ENCODE measurements around the gene TP73.

The TP73 gene

DNA sequence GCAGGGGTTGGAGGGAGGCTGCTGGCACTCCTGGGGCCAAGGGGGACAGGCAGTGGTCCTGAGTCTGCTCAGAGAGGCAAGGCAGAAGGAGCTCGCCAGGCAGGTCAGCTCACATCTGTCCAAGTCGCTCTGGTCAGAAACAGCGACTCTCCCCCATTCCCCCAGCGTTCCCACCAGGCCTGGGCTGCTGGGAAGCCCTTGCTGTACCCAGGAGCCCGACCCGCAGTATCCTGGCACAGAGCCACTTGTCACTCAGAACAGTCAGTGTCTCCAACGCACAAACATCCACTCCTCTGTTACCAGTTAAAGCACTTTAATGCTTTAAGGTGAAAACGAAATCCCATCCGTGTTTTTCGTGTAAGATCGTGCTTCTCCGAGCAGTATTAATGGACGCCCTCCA, 83.4 kb downstream of the TP73 start:
- no peak for TF ChIP-seq GATA3 (IDR thresholded peaks at IDR 0.05; ENCODE audit: low read depth, low read length)
- no peak for TF ChIP-seq GATA2 (IDR thresholded peaks at IDR 0.05; ENCODE audit: low read depth, low read length)

DNA sequence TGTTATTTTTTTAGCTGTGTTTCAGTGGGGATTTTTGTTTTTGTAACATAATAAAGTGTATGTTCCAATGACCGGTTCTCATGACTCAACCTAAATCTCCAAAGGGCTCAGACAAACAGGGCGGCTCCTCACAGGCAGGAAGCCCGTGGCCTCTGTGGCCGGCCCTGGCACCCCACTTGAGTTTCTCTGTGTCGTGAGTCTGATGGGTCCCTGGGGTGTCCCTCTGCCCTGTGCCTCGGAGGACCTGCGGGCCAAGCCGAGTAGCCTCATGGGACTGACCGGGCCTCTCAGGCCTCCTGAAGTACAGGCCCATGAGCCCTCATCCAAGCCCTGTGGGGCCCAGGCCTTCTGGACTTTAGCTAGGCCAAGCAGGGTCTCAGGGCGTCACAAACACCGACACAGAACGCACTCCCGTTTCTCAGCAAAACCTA, 83.8 kb downstream of the TP73 start:
- TF ChIP-seq GATA2 (IDR thresholded peaks at IDR 0.05; ENCODE audit: low read depth, low read length) (no peak), GATA3 (IDR thresholded peaks at IDR 0.05; ENCODE audit: low read depth, low read length) (no peak)

GRCh38 chr1:3736708-3737107, 84.4 kb downstream of the TP73 start:
- TF ChIP-seq GATA2 (IDR thresholded peaks at IDR 0.05; ENCODE audit: low read depth, low read length): no peak
- no peak for TF ChIP-seq GATA3 (IDR thresholded peaks at IDR 0.05; ENCODE audit: low read depth, low read length)

DNA sequence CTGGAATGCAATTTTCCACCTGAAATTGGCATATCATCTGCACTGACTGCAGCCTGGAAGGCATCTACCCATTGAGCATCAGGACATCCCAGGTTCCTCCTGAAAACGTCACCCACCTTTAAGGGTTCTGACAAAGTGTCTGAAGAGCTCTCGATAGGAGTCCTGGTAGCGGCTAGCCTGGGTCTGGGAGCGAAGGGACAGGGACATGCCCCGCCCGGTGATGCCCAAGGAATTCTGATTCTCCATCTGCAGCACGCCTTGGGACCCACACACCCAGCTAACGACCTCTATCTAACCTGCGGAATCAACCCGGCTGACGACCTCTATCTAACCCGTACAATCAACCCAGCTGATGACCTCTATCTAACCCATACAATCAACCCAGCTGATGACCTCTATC, 86.6 kb downstream of the TP73 start:
- TF ChIP-seq GATA3 (IDR thresholded peaks at IDR 0.05; ENCODE audit: low read depth, low read length): no peak
- TF ChIP-seq GATA2 (IDR thresholded peaks at IDR 0.05; ENCODE audit: low read depth, low read length): no peak

GRCh38 chr1:3740042-3740441, 87.7 kb downstream of the TP73 start:
- TF ChIP-seq GATA2 (IDR thresholded peaks at IDR 0.05; ENCODE audit: low read depth, low read length) (no peak), GATA3 (IDR thresholded peaks at IDR 0.05; ENCODE audit: low read depth, low read length) (no peak)

DNA sequence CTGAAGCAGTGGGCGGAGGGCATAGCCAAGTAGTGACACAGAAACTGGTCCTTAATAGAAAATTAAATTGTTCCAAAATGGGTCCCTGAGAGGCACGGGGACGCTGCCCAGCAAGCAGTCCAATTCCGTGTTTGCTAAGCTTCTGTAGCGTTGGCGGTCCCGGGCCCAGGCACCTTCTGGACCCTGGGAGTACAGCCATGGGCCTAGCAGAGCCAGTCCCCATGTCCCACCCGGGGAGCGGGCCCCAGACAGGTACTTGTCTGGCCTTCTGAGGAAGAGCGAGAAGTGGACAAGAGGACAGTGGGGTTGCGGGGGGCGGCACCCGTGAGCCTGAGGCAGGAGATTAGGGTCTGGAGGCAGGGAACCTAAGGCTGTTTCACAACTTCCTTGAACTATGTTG, 88.4 kb downstream of the TP73 start:
- TF ChIP-seq GATA2 (IDR thresholded peaks at IDR 0.05; ENCODE audit: low read depth, low read length): no peak
- TF ChIP-seq GATA3 (IDR thresholded peaks at IDR 0.05; ENCODE audit: low read depth, low read length): no peak

GRCh38 chr1:3741566-3742438, 89.5 kb downstream of the TP73 start:
- TF ChIP-seq GATA2 (IDR thresholded peaks at IDR 0.05; ENCODE audit: low read depth, low read length): no peak
- no peak for TF ChIP-seq GATA3 (IDR thresholded peaks at IDR 0.05; ENCODE audit: low read depth, low read length)

DNA sequence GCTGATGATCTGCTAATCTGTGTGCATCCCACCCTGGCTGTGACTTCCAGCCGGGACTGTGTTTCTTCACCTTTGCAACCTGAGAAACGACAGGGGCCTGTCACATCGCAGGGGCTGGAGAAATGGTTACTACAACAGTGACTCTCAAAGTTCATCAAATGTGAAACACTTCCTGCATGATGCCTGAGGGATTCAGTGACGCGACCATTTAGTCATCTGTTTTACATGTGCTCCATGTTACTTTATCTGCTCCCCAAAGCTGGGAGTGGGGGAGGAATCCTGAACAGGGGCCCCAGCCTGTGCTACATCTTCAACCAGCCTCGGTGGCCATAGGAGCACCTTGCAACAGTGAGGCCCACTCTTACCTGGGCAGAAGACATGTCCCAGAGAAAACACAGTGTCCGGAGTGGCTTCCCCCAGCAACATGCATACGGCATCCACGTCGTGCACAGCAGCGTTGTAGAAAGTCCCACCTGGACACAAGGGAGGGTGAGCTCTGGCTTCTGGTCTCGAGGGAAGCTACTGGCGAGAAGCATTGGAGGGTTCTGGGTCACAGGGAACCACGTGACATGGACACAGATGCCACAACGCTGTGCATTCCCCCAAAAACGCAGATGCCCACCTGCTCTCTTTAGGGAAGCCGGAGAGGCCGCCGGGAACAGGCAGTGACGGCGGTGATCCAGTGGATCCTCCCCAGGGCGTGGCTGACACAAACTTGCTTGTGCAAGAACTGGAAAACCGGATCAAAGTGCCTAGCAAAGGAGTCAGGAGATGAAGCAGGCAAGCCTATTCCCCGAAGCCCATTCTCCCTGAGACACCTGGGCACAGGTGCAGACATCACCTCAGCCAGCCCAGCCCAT, 90.4 kb downstream of the TP73 start:
- TF ChIP-seq GATA3 (IDR thresholded peaks at IDR 0.05; ENCODE audit: low read depth, low read length) (no peak), GATA2 (IDR thresholded peaks at IDR 0.05; ENCODE audit: low read depth, low read length) (no peak)

DNA sequence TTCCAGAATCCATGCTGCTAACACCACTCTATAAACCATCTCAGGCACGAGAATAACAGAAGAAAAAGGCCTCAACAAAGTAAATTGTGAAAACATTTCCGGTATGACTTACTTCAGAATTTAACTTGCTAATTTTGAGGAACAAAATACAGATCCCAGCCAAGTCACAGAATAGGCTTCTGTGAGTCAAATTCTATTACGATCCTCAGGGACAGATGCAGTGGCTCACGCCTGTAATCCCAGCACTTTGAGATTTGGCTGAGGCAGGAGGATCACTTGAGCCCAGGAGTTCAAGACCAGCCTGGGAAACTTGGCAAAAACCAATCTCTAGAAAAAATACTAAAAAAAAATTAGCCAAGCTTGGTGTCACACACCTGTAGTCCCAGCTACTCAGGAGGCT, 91.1 kb downstream of the TP73 start:
- TF ChIP-seq GATA2 (IDR thresholded peaks at IDR 0.05; ENCODE audit: low read depth, low read length) (no peak), GATA3 (IDR thresholded peaks at IDR 0.05; ENCODE audit: low read depth, low read length) (no peak)

GRCh38 chr1:3743826-3744225, 91.5 kb downstream of the TP73 start:
- TF ChIP-seq GATA2 (IDR thresholded peaks at IDR 0.05; ENCODE audit: low read depth, low read length) (no peak), GATA3 (IDR thresholded peaks at IDR 0.05; ENCODE audit: low read depth, low read length) (no peak)

DNA sequence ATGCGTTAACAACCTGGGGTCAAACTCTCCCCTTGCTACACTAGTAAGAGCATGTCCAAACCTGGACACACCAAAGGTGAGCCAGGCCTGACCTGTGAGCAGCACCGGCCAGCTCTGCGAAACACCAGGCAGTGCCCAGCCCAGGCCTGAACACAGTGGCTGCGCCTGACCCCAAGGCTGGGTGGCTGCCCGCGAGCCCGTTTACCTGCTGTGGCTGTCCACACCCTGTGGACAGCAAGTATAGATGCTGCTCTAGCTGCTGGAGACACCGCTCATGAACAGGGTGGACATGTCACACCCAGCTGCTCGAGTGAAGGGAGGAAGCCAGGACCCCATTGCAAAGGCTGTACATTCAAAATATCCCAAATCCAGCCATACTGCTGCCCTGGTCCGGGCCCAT, 92.3 kb downstream of the TP73 start:
- TF ChIP-seq GATA2 (IDR thresholded peaks at IDR 0.05; ENCODE audit: low read depth, low read length): no peak
- TF ChIP-seq GATA3 (IDR thresholded peaks at IDR 0.05; ENCODE audit: low read depth, low read length): no peak

DNA sequence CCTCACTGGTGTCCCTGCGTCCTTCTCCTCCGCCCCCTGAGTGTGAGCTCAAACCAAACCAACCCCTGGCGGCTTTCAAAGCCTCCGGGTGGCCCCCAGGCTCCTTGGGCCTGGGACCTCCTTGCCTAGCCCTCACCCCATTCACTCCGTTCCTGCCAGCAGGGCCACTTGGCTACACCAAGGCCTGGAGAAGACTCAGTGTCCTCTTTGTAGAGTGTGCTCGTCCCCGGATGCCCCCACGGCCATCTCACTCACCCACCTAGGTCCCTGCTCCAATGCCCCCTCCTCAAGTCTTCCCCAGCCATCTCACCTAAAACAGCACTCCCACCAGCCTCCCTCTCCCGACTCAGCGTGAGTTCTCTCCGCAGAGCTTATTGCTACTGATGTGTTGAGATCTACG, 92.8 kb downstream of the TP73 start:
- TF ChIP-seq GATA2 (IDR thresholded peaks at IDR 0.05; ENCODE audit: low read depth, low read length) (no peak), GATA3 (IDR thresholded peaks at IDR 0.05; ENCODE audit: low read depth, low read length) (no peak)

GRCh38 chr1:3745590-3746381, 93.5 kb downstream of the TP73 start:
- TF ChIP-seq GATA3 (IDR thresholded peaks at IDR 0.05; ENCODE audit: low read depth, low read length) (no peak), GATA2 (IDR thresholded peaks at IDR 0.05; ENCODE audit: low read depth, low read length) (no peak)

GRCh38 chr1:3746389-3746829, 94.1 kb downstream of the TP73 start:
- TF ChIP-seq GATA2 (IDR thresholded peaks at IDR 0.05; ENCODE audit: low read depth, low read length) (no peak), GATA3 (IDR thresholded peaks at IDR 0.05; ENCODE audit: low read depth, low read length) (no peak)

All from SH-SY5Y (cell line).